Measurements from ENCODE around the gene TM9SF2.
A peak's percentile ranks its signal among the peaks of the same experiment; 100 is the strongest.

The TM9SF2 gene

DNA sequence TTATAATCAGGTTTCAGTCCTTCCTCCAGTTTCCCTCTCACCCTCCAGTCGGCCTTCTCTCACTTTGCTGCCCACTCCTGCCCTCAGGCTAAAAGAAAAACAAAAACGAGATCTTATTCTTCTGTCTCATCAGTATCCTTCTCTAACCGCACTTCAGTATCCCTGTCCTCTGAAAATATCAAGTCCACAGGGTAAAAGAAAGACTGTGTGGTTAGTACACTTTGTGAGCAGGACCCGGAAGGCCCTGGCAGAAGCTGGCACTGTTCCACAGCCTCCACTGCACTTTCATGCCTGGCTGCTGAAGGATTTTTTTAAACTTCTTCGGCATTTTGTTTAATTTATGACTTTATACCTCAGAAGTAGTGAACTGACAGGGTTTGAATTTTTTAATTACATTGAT, 51.8 kb downstream of the TM9SF2 start:
- Histone ChIP-seq H3K9ac (ENCODE audit: low read depth in 1 of 2, low read length in 2 of 2) (no peak overlapping the region), H3K4me1 (ENCODE audit: control insufficient read depth in 1 of 2, insufficient read depth in 2 of 2, low read length in 2 of 2) (peaks cover under 1 to 5% of the 10 kb centered on the region in 2 donors), H3K9me3 (ENCODE audit: control insufficient read depth in 1 of 2, low read length in 2 of 2) (no peaks in the 10 kb centered on the region), H3K27ac (ENCODE audit: low read depth, low read length) (no peak overlapping the region), H3K36me3 (ENCODE audit: control insufficient read depth in 1 of 2, insufficient read depth in 2 of 2, low read length in 2 of 2) (peaks cover 21 to 73% of the 10 kb centered on the region in 2 donors), H3K4me3 (ENCODE audit: low read depth in 1 of 2, low read length in 2 of 2) (no peak overlapping the region), H3K27me3 (ENCODE audit: control insufficient read depth in 1 of 2, insufficient read depth in 2 of 2, low read length in 2 of 2) (no peaks in the 10 kb centered on the region)

- Histone ChIP-seq H3K27ac (ENCODE audit: low read depth, low read length) (no peak overlapping the region), H3K9ac (ENCODE audit: low read depth in 1 of 2, low read length in 2 of 2) (no peak overlapping the region), H3K9me3 (ENCODE audit: control insufficient read depth in 1 of 2, low read length in 2 of 2) (no peaks in the 10 kb centered on the region), H3K36me3 (ENCODE audit: control insufficient read depth in 1 of 2, insufficient read depth in 2 of 2, low read length in 2 of 2) (peaks cover 20 to 73% of the 10 kb centered on the region in 2 donors), H3K27me3 (ENCODE audit: control insufficient read depth in 1 of 2, insufficient read depth in 2 of 2, low read length in 2 of 2) (no peaks in the 10 kb centered on the region), H3K4me3 (ENCODE audit: low read depth in 1 of 2, low read length in 2 of 2) (no peak overlapping the region), H3K4me1 (ENCODE audit: control insufficient read depth in 1 of 2, insufficient read depth in 2 of 2, low read length in 2 of 2) (no peaks in the 10 kb centered on the region)
These were observed 53.9 kb downstream of the TM9SF2 start for GRCh38 chr13:99555149-99555548.

DNA sequence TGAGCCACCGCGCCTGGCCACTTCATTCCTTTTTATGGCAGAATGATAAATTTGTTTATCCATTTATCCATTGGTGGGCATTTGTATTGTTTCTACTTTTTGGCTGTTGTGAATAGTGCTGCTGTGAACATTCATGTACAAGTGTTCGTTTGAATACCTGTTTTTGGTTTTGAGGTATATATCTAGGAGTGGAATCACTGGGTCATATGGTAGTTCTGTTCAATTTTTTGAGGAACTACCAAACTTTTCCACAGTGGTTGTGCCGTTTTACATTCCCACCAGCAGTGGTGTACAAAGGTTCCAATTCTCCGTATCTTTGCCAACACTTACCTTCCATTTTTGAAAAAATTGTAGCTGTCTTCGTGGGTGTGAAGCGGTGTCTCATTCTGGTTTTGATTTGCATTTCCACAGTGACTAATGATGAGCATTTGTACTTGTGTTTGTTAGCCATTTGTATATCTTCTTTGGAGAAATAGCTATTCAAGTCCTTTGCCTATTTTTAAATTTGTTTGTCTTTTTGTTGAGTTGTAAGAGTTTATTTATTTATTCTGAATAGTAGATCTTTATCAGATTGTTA, 55.7 kb downstream of the TM9SF2 start:
- no peaks in the 10 kb centered on the region for H3K27me3 ChIP-seq (ENCODE audit: control insufficient read depth in 1 of 2, insufficient read depth in 2 of 2, low read length in 2 of 2)
- H3K36me3 ChIP-seq (ENCODE audit: control insufficient read depth in 1 of 2, insufficient read depth in 2 of 2, low read length in 2 of 2): peaks cover 13 to 74% of the 10 kb centered on the region in 2 donors
- H3K27ac ChIP-seq (ENCODE audit: low read depth, low read length): no peak overlapping the region
- no peaks in the 10 kb centered on the region for H3K9me3 ChIP-seq (ENCODE audit: control insufficient read depth in 1 of 2, low read length in 2 of 2)
- no peaks in the 10 kb centered on the region for H3K4me1 ChIP-seq (ENCODE audit: control insufficient read depth in 1 of 2, insufficient read depth in 2 of 2, low read length in 2 of 2)
- no peak overlapping the region for H3K4me3 ChIP-seq (ENCODE audit: low read depth in 1 of 2, low read length in 2 of 2)
- H3K9ac ChIP-seq (ENCODE audit: low read depth in 1 of 2, low read length in 2 of 2): no peak overlapping the region

- Histone ChIP-seq H3K36me3 (ENCODE audit: control insufficient read depth in 1 of 2, insufficient read depth in 2 of 2, low read length in 2 of 2) (peaks cover 18 to 73% of the 10 kb centered on the region in 2 donors), H3K27me3 (ENCODE audit: control insufficient read depth in 1 of 2, insufficient read depth in 2 of 2, low read length in 2 of 2) (no peaks in the 10 kb centered on the region), H3K4me1 (ENCODE audit: control insufficient read depth in 1 of 2, insufficient read depth in 2 of 2, low read length in 2 of 2) (no peaks in the 10 kb centered on the region), H3K9me3 (ENCODE audit: control insufficient read depth in 1 of 2, low read length in 2 of 2) (no peaks in the 10 kb centered on the region), H3K27ac (ENCODE audit: low read depth, low read length) (no peak overlapping the region), H3K9ac (ENCODE audit: low read depth in 1 of 2, low read length in 2 of 2) (no peak overlapping the region), H3K4me3 (ENCODE audit: low read depth in 1 of 2, low read length in 2 of 2) (no peak overlapping the region)
These were observed 57.4 kb downstream of the TM9SF2 start for GRCh38 chr13:99558570-99559180.

DNA sequence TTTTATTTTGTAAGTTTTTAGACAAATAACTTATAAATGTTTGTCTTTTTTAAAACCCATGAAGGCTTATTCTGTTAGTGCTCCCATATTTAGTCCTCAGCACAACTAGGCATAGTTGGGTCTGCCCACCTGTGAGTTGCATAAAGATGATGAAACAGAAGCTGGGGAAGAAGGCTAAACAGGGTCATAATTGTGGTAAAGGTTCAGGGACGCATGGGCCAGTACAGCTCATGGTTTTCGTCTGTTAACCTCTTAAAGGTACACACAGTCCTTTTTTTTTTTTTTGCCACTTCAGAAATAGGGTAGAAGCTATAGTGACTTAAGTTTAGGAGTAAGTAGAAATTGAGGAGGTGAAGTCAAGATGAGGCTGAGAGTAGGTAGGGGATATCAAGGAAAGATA, 58.3 kb downstream of the TM9SF2 start:
- Histone ChIP-seq H3K4me1 (ENCODE audit: control insufficient read depth in 1 of 2, insufficient read depth in 2 of 2, low read length in 2 of 2) (no peaks in the 10 kb centered on the region), H3K4me3 (ENCODE audit: low read depth in 1 of 2, low read length in 2 of 2) (no peak overlapping the region), H3K9ac (ENCODE audit: low read depth in 1 of 2, low read length in 2 of 2) (no peak overlapping the region), H3K36me3 (ENCODE audit: control insufficient read depth in 1 of 2, insufficient read depth in 2 of 2, low read length in 2 of 2) (peaks cover 21 to 72% of the 10 kb centered on the region in 2 donors), H3K27me3 (ENCODE audit: control insufficient read depth in 1 of 2, insufficient read depth in 2 of 2, low read length in 2 of 2) (no peaks in the 10 kb centered on the region), H3K9me3 (ENCODE audit: control insufficient read depth in 1 of 2, low read length in 2 of 2) (no peaks in the 10 kb centered on the region), H3K27ac (ENCODE audit: low read depth, low read length) (no peak overlapping the region)

GRCh38 chr13:99563404-99563803, 62.1 kb downstream of the TM9SF2 start:
- no peaks in the 10 kb centered on the region for H3K4me1 ChIP-seq (ENCODE audit: control insufficient read depth in 1 of 2, insufficient read depth in 2 of 2, low read length in 2 of 2)
- no peak overlapping the region for H3K9ac ChIP-seq (ENCODE audit: low read depth in 1 of 2, low read length in 2 of 2)
- no peaks in the 10 kb centered on the region for H3K27me3 ChIP-seq (ENCODE audit: control insufficient read depth in 1 of 2, insufficient read depth in 2 of 2, low read length in 2 of 2)
- peaks cover 21 to 59% of the 10 kb centered on the region in 2 donors for H3K36me3 ChIP-seq (ENCODE audit: control insufficient read depth in 1 of 2, insufficient read depth in 2 of 2, low read length in 2 of 2)
- H3K27ac ChIP-seq (ENCODE audit: low read depth, low read length): no peak overlapping the region
- H3K9me3 ChIP-seq (ENCODE audit: control insufficient read depth in 1 of 2, low read length in 2 of 2): no peaks in the 10 kb centered on the region
- no peak overlapping the region for H3K4me3 ChIP-seq (ENCODE audit: low read depth in 1 of 2, low read length in 2 of 2)

GRCh38 chr13:99564386-99564785, 63.1 kb downstream of the TM9SF2 start:
- no peaks in the 10 kb centered on the region for H3K4me1 ChIP-seq (ENCODE audit: control insufficient read depth in 1 of 2, insufficient read depth in 2 of 2, low read length in 2 of 2)
- H3K27ac ChIP-seq (ENCODE audit: low read depth, low read length): no peak overlapping the region
- H3K27me3 ChIP-seq (ENCODE audit: control insufficient read depth in 1 of 2, insufficient read depth in 2 of 2, low read length in 2 of 2): no peaks in the 10 kb centered on the region
- no peak overlapping the region for H3K4me3 ChIP-seq (ENCODE audit: low read depth in 1 of 2, low read length in 2 of 2)
- peaks cover 17 to 54% of the 10 kb centered on the region in 2 donors for H3K36me3 ChIP-seq (ENCODE audit: control insufficient read depth in 1 of 2, insufficient read depth in 2 of 2, low read length in 2 of 2)
- H3K9me3 ChIP-seq (ENCODE audit: control insufficient read depth in 1 of 2, low read length in 2 of 2): no peaks in the 10 kb centered on the region
- no peak overlapping the region for H3K9ac ChIP-seq (ENCODE audit: low read depth in 1 of 2, low read length in 2 of 2)

GRCh38 chr13:99565478-99566124, 64.3 kb downstream of the TM9SF2 start:
- no peaks in the 10 kb centered on the region for H3K4me1 ChIP-seq (ENCODE audit: control insufficient read depth in 1 of 2, insufficient read depth in 2 of 2, low read length in 2 of 2)
- peaks cover 12 to 44% of the 10 kb centered on the region in 2 donors for H3K36me3 ChIP-seq (ENCODE audit: control insufficient read depth in 1 of 2, insufficient read depth in 2 of 2, low read length in 2 of 2)
- H3K9me3 ChIP-seq (ENCODE audit: control insufficient read depth in 1 of 2, low read length in 2 of 2): no peaks in the 10 kb centered on the region
- peak overlapping the region in 1 of 2 donors; percentile 36 for H3K4me3 ChIP-seq (ENCODE audit: low read depth in 1 of 2, low read length in 2 of 2)
- no peaks in the 10 kb centered on the region for H3K27me3 ChIP-seq (ENCODE audit: control insufficient read depth in 1 of 2, insufficient read depth in 2 of 2, low read length in 2 of 2)
- H3K27ac ChIP-seq (ENCODE audit: low read depth, low read length): no peak overlapping the region
- H3K9ac ChIP-seq (ENCODE audit: low read depth in 1 of 2, low read length in 2 of 2): no peak overlapping the region

- Histone ChIP-seq H3K9me3 (ENCODE audit: control insufficient read depth in 1 of 2, low read length in 2 of 2) (no peaks in the 10 kb centered on the region), H3K4me1 (ENCODE audit: control insufficient read depth in 1 of 2, insufficient read depth in 2 of 2, low read length in 2 of 2) (no peaks in the 10 kb centered on the region), H3K27ac (ENCODE audit: low read depth, low read length) (no peak overlapping the region), H3K9ac (ENCODE audit: low read depth in 1 of 2, low read length in 2 of 2) (no peak overlapping the region), H3K27me3 (ENCODE audit: control insufficient read depth in 1 of 2, insufficient read depth in 2 of 2, low read length in 2 of 2) (no peaks in the 10 kb centered on the region), H3K36me3 (ENCODE audit: control insufficient read depth in 1 of 2, insufficient read depth in 2 of 2, low read length in 2 of 2) (peaks cover 12 to 36% of the 10 kb centered on the region in 2 donors), H3K4me3 (ENCODE audit: low read depth in 1 of 2, low read length in 2 of 2) (peak overlapping the region in 1 of 2 donors; percentile 36)
These were observed 65.1 kb downstream of the TM9SF2 start for GRCh38 chr13:99566125-99567083.
